SH-SY5Y (cell line): Measurements from ENCODE around the gene SAP30BP.

Experiments
- GATA2 ChIP-seq: IDR thresholded peaks from 2 replicates; pipeline ENCODE4 v1.6.1; 2011; ENCODE audit warnings: mild to moderate bottlenecking, low read depth, low read length
- GATA3 ChIP-seq: IDR thresholded peaks from 2 replicates; pipeline ENCODE4 v1.6.1; 2011; ENCODE audit warnings: low read depth, mild to moderate bottlenecking, low read length, moderate library complexity

- TF ChIP-seq GATA2, result no peak
- no peak for TF ChIP-seq GATA3
Observed at GRCh38 chr17:75731716-75732498, 64.8 kb downstream of the SAP30BP start.
